ENCODE results near the gene LINS1. TPM values are rescaled to one million over a fixed set of nuclear protein-coding genes. Genes with fewer than 3 reads are reported as not detected.

LINS1 gene
- total RNA-seq, 1 experiment from 2014 or later = 17.3 TPM

DNA sequence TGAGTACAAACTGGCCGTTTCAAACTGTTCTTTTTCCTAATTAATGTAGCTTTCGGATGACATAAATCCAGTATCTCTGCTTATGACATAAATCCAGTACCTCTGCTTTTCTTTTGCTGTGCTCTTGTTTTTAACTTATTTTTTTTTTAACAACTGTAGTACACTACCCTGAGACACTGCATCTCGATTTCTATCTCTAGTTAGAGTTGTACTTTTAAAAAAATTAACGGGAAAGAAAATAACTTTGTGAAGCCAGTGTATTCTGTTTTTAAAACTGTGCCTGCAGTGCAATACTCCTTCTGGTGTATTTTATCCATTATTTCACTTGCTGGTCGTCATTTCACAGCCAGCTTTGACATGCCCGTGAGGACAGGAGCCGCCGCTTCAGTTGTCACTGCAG is 47.0 kb upstream of the LINS1 start:
- Histone ChIP-seq H3K9me3 (ENCODE audit: low read depth, low read length, poor library complexity, severe bottlenecking) (no peaks in the 10 kb centered on the region), H3K4me3 (ENCODE audit: low read depth, low read length, poor library complexity, severe bottlenecking) (no peak overlapping the region), H3K27me3 (replicated peaks; ENCODE audit: insufficient read depth, low read depth, low read length, poor library complexity) (no peaks in the 10 kb centered on the region), H3K36me3 (ENCODE audit: insufficient read depth, low read length, poor library complexity, severe bottlenecking) (no peaks in the 10 kb centered on the region), H3K4me1 (ENCODE audit: insufficient read depth, low read length, poor library complexity, severe bottlenecking) (no peaks in the 10 kb centered on the region), H3K27ac (ENCODE audit: low read depth, low read length, poor library complexity, severe bottlenecking) (no peak overlapping the region)
- BruUV-seq (replicated peaks) = no TSS peak
- TF ChIP-seq, protein P1, sequence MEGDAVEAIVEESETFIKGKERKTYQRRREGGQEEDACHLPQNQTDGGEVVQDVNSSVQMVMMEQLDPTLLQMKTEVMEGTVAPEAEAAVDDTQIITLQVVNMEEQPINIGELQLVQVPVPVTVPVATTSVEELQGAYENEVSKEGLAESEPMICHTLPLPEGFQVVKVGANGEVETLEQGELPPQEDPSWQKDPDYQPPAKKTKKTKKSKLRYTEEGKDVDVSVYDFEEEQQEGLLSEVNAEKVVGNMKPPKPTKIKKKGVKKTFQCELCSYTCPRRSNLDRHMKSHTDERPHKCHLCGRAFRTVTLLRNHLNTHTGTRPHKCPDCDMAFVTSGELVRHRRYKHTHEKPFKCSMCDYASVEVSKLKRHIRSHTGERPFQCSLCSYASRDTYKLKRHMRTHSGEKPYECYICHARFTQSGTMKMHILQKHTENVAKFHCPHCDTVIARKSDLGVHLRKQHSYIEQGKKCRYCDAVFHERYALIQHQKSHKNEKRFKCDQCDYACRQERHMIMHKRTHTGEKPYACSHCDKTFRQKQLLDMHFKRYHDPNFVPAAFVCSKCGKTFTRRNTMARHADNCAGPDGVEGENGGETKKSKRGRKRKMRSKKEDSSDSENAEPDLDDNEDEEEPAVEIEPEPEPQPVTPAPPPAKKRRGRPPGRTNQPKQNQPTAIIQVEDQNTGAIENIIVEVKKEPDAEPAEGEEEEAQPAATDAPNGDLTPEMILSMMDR (conservative IDR thresholded peaks at IDR 0.05; ENCODE audit: low read depth, low read length) = no peak
- no peak for TF ChIP-seq EZH2 (IDR thresholded peaks at IDR 0.05; ENCODE audit: borderline replicate concordance, low read depth, low read length, poor library complexity, severe bottlenecking)
- DNase-seq (ENCODE audit: low spot score) = no peak
- POLR2A ChIA-PET (ENCODE audit: low non-redundant PET) = no interaction called here
- intact Hi-C loops (cut with micrococcal nuclease; ENCODE audit: unreplicated experiment) = no loop called here
- CTCF ChIA-PET = no interaction called here

DNA sequence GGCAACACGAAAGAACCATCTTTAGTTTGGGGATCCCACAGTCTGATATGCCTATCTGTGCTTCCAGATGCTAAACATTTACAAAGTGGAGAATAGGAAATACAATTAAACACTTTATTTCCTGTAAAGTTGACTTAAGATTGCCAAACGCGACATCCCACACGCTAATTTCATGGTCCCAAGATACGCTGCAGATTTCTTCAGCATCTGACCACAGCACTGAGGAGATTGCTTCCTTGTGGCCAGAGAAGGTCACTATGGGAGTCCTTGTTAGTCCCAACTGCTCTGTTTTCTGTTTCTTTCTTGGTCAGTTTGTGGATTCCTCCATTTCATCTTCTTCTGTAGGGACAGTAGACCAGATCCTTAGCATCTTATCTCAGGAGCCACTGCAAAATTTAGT is 43.7 kb upstream of the LINS1 start:
- intact Hi-C loops (cut with micrococcal nuclease; ENCODE audit: unreplicated experiment) = no loop called here
- Histone ChIP-seq H3K27me3 (replicated peaks; ENCODE audit: insufficient read depth, low read depth, low read length, poor library complexity) (no peaks in the 10 kb centered on the region), H3K4me3 (ENCODE audit: low read depth, low read length, poor library complexity, severe bottlenecking) (no peak overlapping the region), H3K36me3 (ENCODE audit: insufficient read depth, low read length, poor library complexity, severe bottlenecking) (no peaks in the 10 kb centered on the region), H3K27ac (ENCODE audit: low read depth, low read length, poor library complexity, severe bottlenecking) (no peak overlapping the region), H3K4me1 (ENCODE audit: insufficient read depth, low read length, poor library complexity, severe bottlenecking) (no peaks in the 10 kb centered on the region), H3K9me3 (ENCODE audit: low read depth, low read length, poor library complexity, severe bottlenecking) (no peaks in the 10 kb centered on the region)
- no TSS peak for BruUV-seq (replicated peaks)
- ChIA-PET POLR2A (ENCODE audit: low non-redundant PET) (no interaction called here), CTCF (no interaction called here)
- DNase-seq (ENCODE audit: low spot score) = no peak
- TF ChIP-seq EZH2 (IDR thresholded peaks at IDR 0.05; ENCODE audit: borderline replicate concordance, low read depth, low read length, poor library complexity, severe bottlenecking) = no peak
- TF ChIP-seq, protein P1 (conservative IDR thresholded peaks at IDR 0.05; ENCODE audit: low read depth, low read length) = no peak

DNA sequence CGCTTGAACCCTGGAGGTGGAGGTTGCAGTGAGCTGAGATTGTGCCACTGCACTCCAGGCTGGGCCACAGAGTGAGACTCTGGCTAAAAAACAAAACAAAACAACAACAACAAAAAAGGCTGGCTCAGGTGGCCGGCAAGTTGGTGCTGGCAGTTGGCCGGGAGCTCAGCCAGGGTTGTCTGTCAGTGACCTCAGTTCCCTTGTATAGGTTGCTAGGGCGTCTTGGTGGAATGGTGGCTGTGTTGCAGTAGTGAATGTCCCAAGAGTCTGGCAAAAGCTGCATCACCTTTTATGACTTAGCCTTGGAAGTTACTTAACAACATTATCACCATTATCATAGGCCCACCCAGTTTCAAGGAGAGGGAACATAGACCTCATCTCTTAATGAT is 41.0 kb upstream of the LINS1 start:
- no TSS peak for BruUV-seq (replicated peaks)
- Histone ChIP-seq H3K4me3 (ENCODE audit: low read depth, low read length, poor library complexity, severe bottlenecking) (no peak overlapping the region), H3K27me3 (replicated peaks; ENCODE audit: insufficient read depth, low read depth, low read length, poor library complexity) (no peaks in the 10 kb centered on the region), H3K27ac (ENCODE audit: low read depth, low read length, poor library complexity, severe bottlenecking) (no peak overlapping the region), H3K36me3 (ENCODE audit: insufficient read depth, low read length, poor library complexity, severe bottlenecking) (no peaks in the 10 kb centered on the region), H3K4me1 (ENCODE audit: insufficient read depth, low read length, poor library complexity, severe bottlenecking) (no peaks in the 10 kb centered on the region), H3K9me3 (ENCODE audit: low read depth, low read length, poor library complexity, severe bottlenecking) (no peaks in the 10 kb centered on the region)
- CTCF ChIA-PET = no interaction called here
- TF ChIP-seq, protein P1 (conservative IDR thresholded peaks at IDR 0.05; ENCODE audit: low read depth, low read length) = no peak
- no peak for TF ChIP-seq EZH2 (IDR thresholded peaks at IDR 0.05; ENCODE audit: borderline replicate concordance, low read depth, low read length, poor library complexity, severe bottlenecking)
- intact Hi-C loops (cut with micrococcal nuclease; ENCODE audit: unreplicated experiment) = no loop called here
- POLR2A ChIA-PET (ENCODE audit: low non-redundant PET) = no interaction called here
- DNase-seq (ENCODE audit: low spot score) = no peak
